ENCODE measurements around the gene RIMBP3C.
A peak's percentile ranks its signal among the peaks of the same experiment; 100 is the strongest.

- TF ChIP-seq CTCF (IDR thresholded peaks at IDR 0.05), result no peak
- TF ChIP-seq POLR2A (IDR thresholded peaks at IDR 0.05), result peak in 1 of 2 donors; percentile 69
These were observed 16.4 kb upstream of the RIMBP3C start, which contains the start of gene UBE2L3 for GRCh38 chr22:21567456-21568346.
